GM18870 (cell line): ENCODE results near the gene SUB1.
A peak's percentile ranks its signal among the peaks of the same experiment; 100 is the strongest.
"Not testable (repeated sequence)": the region's sequence is repeated elsewhere in the genome, so short reads cannot be mapped to it uniquely, and the experiment has no call there.

Experiments
- ATAC-seq: cut with Tn5 transposase; IDR thresholded peaks from one replicate; pipeline ENCODE4 v1.9.1; 2021; ENCODE audit warnings: moderate library complexity; ENCODE audit not compliant: unreplicated experiment

SUB1 gene

DNA sequence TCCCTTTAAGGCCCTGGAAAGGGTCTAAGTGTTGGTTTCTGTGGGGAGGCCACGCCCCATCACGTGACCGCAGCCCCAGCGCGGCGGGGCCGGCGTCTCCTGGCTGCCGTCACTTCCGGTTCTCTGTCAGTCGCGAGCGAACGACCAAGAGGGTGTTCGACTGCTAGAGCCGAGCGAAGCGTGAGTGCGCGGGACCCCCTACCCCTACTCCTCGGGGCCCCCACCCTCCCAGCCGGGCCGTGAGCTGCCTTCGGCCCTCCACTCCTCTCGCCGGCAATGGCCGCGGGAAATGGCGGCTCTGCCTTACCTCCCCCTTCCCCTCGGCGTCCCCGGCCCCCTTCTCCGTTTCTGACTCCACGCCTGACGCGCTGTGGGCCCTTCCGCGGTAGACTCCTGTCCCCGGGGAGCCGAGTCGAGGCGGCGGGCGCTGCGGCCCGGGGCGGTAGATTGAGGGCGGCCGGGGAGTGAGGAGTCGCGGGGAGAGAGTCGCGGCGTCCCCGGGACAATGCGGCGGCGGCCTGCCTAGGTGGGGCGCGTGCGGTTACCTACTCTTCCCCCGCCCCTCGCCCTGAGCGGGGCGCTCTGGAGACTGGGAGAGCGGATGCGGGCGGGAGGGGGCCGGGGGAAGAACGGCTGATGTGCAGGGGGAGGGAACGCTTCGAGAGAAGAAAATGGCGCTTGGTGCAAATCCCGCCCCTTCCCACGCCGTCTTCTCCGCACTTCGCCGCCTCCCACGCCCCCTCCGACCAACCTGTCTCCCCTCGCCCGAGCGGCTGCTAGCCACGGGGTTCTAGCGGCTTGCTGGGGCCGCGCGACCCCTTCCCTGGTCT is at the start of gene SUB1:
TSS of gene SUB1 (plus strand) at position 112 of the 830 bp plus-strand sequence. CDS start 2,956 bp downstream, outside the sequence.
- ATAC-seq, result peak; percentile 35

DNA sequence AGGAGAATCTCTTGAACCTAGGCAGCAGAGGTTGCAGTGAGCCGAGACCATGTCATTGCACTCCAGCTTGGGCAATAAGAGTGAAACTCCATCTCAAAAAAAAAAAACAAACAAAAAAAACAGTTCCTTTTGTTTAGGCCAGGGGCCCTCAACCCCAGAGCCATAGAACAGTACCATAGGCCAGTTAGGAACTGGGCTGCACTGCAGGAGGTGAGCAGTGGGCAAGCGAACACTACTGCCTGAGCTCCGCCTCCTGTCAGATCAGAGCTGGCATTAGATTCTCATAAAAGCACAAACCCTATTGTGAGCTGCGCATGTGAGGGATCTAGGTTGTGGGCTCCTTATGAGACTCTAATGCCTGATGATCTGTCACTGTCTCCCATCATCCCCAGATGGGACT is 49.1 kb upstream of the SUB1 start:
- no peak for ATAC-seq

DNA sequence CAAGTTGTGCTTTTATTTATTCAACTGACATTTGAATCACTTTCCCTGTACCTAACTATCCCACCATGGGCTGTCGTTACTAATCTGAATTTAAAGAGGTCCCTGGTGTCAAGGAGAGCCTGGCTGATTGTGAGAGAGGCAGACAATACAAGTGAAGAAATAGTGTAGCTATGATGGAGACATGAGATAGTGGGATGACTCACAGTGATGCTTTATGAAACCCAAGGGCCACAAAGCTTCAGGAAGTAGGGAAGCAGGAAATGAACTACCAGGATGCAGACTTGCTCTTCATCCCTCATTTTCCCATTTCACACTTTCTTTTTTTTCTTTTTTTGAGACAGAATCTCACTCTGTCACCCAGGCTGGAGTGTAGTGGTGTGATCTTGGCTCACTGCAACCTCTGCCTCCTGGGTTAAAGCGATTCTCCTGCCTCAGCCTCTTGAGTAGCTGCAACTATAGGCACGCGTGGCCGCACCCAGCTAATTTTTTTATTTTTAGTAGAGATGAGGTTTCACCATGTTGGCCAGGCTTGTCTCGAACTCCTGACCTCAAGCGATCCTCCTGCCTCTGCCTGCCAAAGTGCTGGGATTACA is 47.8 kb upstream of the SUB1 start:
- peak; percentile 27 for ATAC-seq

DNA sequence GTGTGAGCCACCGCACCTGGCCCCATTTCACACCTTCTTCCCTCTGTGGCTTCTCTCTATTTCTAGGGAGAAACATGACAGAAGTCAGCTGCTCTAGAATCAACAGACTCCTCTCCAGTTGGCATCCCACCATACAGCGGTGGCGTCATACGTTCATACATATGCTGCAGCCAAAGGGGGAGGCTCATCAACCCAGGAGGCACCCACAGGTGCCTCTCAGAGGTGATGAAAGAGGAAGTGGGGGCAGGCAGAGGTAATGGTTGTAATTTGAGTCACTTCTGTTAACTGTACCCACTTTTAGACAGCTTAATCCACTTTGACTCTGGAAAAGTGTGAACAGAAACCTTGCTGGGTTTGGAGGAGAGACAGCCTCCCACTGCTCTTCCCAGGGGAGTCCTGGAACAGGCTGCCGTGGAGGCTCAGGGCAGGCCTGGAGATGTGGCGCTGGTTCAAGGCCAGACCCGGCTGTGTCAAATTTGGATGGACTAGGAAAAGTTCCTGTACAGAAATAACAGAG is 47.3 kb upstream of the SUB1 start:
- ATAC-seq, result peak; percentile 72

DNA sequence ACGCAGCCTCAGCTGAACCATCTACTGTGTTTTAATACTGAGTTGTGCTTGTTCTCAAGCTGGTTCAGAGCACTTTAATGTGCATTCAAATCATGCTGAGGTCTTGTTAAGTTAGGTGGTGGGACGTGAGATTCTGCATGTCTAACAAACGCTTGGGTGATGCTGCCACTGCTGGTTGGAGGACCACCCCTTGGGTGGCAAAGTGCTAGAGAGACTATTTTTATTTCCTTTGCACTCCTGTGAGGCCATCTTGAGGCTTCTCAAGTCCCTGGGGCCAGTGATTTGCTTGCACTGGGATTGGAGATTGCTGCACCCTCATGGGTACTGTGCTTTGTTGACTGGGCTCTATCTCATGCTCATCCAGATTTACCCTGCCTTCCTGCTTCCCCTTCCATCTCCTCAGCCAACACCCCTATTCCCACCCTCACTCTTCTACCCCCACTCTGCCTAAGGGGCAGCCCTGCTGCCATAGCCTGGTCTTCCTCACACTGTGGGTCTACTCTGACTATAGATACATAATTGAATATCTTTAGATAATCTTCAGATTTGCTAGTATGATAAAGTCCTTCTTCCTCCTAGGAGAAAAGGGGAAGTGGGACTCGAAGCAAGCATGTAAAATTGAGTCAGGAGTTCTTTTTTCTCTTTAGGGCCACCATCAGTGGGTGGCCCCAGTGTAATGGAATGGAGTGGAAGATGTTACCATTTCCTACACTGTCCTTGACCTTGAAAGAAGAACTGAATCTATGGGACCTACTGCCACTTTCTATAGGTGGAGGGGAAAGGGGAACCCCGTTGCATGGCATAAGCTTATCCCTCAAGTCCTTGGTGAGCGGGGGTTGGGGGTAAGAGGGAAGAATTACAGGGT is 45.1 kb upstream of the SUB1 start:
- ATAC-seq, result no peak

DNA sequence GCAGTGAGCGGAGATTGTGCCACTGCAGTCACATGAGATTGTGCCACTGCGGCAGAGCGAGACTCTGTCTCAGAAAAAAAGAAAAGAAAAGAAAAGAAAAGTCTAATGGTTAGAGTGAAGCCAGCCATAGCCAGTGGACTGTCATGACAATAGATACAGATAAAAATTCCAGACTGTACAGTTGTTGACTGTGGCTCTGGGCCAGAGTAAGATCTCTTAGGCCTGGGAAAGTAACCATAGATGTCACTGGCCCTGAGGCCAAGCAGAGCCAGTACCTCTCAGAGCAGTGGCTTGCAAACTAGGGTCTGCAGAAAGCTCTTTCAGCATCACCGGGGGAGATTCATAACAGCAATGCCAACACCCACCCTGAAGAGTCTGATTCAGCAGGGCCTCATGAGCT is 44.1 kb upstream of the SUB1 start:
- ATAC-seq, result no peak

DNA sequence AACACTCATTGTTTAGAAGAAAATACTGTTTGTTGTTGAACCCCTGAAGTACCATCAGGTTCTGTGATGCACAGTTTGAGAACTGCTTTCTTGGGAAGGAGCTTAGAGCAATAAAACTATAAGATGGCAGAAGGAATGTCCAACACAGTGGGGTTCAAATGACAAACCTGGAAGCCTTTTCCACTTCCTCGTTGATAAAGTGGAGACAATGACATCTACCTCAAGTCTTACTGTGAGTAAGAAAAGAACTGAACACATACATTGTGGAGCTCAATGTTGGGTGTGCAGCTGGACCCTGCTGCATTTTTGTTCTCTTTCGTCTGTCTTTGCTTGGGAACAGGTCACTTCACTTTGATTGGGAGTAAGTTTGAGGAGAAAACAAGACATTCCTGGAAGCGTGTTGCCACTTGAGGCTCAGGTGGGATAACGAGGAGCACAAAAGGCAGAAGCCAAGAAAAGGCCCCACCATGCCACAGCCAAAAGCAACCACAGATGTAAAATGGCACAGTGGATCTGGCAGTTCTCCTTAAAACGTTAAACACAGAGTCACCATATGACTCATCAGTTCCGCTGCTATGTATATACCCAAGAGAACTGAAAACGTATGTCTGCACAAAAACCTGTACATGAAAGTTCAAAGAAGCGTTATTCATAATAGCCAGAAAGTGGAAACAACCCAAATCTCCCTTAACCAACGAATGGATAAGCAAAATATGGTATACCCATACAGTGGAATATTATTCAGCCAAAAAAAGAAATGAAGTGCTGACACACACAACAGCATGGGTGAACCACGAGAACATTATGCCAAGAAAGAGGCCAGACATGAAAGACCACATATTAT is 42.9 kb upstream of the SUB1 start:
- peak; percentile 81 for ATAC-seq

DNA sequence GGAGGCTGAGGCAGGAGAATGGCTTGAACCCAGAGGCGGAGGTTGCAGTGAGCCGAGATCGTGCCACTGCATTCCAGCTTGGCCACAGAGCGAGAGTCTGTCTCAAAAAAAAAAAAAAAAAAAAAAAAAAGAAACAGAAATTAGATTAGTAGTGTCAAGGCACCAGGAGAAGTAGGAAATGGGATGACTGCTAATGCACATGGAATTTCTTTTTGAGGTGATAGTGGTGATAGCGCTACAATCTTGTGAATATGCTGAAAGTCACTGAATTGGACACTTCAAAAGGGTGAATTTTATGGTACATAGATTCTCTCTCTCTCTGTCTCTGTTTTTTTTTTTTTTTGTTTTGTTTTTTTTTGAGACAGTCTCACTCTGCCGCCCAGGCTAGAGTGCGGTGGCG is 42.1 kb upstream of the SUB1 start:
- ATAC-seq, result no peak

DNA sequence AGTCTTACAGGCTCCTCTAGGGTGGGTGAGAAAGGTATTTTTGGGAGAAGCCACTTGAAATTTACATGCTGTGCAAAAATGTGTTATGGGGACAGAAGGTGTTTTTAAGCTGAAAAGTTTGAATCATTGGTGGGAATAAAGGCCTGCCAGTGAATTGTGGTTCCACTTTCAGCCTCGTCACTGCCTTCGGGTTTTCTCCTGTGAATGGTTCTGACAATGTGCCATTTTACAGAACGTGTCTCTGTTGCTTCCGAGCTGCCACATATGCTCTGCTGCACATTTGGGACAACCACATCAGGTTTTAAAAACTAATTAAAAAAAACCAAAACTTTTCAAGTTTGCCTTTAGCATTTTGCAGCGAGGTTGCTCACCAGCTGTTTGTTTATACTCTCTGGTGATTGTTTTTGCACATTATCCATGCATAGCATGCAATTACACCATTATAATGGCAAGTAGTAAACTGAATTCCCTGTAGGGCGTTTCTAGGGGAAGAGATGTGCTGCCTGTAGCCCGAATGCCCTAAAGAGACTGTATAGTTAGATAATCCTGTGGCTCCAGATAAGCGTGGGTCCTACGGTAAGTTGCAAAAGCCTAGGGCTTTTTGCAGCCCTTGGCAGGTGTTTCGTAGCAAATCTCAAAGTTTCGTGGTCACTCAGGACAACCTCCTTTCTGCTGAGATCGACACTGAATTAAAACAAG is 40.1 kb upstream of the SUB1 start:
- no peak for ATAC-seq

DNA sequence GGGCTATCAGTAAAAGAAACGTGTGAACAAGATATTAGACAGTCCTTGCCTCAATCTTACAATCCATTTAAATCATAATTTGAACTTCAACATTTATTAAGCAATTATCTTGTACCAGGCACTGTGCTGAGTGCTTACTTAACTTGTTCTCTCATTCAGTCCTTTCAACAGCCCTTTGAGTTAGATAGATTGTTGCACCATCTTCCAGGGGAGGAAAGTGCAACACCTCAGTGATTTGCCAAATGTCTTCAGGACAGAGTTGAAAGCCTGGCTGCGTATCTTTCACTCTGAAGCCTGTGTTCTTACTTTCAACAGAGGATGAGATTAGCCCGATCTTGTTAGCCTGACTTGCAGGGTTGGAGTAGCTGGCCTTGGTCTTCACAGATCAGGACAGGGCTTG is 34.2 kb upstream of the SUB1 start:
- ATAC-seq, result no peak

DNA sequence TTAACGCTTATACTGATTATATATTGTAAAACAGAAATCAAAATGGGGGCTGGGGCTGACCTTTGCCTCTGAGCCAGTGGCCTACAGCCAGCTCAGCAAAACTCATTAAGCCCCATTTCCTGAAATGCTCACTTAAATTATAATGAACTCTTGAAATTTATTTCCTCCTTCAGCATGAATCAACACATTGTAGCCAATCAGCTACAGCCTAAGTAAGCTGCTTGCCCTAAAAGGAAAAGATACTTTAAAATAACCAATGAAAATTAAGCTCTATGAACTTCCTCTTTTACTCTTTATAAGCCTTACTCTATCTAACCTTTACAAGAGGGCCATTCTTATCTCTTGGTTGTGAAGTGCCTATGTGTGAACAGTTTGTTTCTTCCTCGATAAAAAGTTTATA is 33.5 kb upstream of the SUB1 start:
- ATAC-seq, result no peak

DNA sequence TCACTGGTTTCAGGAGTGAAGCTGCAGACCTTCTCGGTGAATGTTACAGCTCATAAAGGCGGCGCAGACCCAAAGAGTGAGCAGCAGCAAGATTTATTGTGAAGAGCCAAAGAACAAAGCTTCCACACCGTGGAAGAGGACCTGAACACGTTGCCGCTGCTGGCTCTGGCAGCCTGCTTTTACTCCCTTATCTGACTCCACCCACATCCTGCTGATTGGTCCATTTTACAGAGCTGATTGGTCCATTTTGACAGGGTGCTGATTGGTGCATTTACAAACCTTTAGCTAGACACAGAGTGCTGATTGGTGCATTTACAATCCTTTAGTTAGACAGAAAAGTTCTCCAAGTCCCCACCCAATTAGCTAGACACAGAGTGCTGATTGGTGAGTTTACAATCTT is 32.9 kb upstream of the SUB1 start:
- ATAC-seq, result not testable (repeated sequence)

DNA sequence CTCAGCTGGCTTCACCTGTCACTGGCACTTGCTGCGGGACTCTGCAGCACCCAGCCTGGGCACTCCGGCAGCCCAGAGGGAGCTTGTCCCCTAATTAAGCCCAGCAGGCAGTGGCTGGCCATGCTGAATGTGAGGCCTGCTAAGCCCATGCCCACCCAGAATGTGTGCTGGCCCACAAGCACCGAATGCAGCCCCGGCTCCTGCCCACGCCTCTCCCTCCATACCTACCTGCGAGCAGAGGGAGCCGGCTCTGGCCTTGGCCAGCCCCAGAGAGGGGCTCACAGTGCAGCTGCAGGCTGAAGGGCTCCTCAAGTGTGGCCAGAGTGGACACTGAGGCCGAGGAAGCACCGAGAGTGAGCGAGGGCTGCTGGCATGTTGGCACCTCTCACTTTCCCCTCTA is 32.4 kb upstream of the SUB1 start:
- no peak for ATAC-seq

DNA sequence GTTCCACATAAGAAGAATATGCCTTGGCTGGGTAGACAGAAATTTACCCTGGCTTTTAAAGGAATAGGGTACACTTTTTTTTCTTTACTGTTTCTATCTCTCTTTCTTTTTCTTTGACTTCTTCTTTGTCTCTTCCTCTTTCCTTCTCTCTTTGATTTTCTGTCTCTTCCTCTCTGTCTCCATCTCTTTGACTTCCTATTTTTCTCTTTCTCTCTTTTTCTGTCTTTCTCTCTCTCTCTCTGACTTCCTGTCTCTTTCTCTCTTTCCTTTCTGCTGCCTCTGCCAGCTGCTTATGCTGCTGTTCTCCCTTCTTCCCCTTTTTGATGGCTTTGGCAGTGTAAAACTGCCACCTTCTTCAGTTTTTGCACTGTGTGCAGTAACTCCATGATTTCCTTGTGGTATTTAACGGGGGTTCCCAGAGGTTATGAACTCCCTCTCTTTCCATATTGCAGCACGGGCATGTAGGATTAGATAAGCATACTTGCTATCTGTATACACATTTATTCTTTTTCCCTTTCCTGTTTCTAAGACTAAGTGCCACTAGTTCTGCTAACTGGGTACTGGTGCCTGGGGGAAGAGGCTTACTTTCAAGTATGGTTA is 31.1 kb upstream of the SUB1 start:
- not testable (repeated sequence) for ATAC-seq

DNA sequence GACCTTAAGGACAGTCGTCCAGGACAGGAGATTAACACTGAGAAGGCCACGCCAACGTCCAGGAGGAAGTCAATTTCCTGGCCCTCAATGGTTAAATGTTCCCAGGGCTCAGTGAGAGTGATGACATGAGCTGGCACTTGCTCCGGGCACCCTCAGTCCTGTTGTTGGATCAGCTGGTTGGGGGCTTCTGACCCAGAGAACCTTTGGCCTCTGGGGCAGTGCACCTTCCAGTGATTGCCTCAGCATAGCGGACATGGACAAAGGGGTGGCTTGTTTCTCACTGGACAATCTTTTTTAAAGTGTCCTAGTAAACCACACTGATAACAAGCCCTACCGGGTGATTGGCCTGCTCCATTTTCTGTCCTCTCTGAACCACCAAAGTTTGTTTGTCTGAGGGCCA is 28.8 kb upstream of the SUB1 start:
- not testable (repeated sequence) for ATAC-seq

DNA sequence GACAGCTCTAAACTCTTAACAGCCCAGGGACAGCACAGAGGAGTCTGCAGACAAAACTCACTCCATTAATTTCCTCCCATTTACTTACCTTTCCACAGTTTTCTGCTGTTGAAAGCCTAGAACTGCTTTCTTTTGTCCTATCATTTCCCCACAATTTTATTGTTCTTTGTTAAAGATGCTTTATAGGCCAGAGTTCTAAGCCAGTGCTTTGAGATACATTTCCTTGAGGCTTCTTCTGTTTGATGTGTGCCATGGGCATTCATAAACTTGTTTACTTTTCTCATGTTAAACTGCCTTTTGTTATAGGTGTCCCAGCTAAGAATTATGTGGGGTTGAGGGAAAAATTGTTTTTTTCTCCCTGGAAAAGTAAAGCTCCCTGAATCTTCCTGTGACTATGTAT is 25.9 kb upstream of the SUB1 start:
- ATAC-seq, result no peak

DNA sequence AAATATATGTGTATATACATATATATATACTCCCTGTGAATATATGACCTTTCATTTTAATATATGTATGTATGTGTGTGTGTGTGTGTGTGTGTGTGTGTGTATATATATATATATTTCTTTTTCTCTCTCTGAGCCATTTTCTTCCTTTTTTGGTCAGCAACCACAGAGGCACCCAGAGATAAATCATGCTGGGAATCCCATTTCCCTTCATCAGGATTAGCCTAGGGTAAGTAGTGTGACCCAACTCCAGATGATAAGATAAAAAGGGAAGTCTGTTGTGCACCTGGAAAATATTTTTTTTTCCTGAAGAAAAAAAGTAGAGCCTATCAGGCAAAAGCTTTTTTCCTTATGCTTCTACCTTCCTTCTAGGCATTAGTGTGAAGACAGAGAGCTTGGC is 25.4 kb upstream of the SUB1 start:
- ATAC-seq, result no peak

DNA sequence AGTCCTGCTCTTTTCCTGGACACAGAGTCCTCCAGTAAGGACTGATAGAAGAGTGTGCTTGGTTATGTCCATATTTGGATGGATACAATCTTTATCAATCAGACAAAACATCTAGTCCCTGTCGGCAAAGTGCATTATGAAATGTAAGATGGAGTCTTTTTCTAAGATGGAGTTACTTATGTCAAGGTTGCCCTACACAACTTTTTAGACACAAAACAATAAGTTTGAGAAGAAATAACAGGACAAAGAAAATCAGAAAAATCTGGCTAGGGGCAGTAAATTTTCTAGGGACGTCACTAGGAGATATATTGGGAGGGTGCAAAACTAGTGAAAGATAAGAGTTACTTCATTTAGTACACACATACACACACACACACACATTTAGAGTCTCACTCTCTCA is 23.3 kb upstream of the SUB1 start:
- no peak for ATAC-seq

DNA sequence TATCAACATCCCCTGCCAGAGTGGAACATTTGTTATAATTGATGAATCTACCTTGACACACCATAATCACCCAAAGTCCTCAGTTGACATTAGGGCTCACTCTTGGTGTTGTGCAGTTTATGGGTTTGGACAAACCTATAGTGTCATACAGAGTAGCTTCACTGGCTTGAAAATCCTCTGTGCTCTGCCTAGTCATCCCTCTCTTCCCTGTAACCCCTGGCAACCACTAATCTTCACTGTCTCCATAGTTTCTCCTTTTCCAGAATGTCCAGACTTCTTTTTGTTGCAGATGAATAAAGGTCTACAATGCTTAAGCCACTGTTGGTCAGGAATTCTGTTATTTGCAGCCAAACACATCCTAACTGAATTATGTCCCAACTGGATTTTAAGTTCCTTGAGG is 22.5 kb upstream of the SUB1 start:
- ATAC-seq, result no peak

DNA sequence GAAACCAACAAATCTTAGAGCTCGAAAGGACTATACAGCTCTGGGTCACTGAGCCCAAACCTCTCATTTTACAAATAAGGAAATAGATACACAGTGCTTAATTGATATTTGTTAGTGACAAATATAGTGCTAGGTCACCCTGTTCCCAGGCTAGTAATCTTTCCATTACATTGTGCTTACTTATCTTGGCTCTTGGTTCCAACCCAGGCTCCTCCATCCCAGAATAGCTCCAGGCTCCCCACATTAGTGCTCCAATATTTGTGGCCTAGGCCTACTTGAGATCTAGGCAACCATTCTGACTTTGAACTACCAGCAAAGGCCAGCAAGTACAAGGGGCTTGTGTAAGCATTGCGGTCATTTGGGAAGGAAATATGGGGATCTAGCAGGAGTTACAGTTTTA is 21.7 kb upstream of the SUB1 start:
- ATAC-seq, result no peak
